IMR-90 (cell line): Measurements from ENCODE around the gene SYNGR4. TPM values are rescaled to one million over a fixed set of nuclear protein-coding genes. Genes with fewer than 3 reads are reported as not detected.

Experiments used
- ATAC-seq: fragments of 200-7000 bp; cut with Tn5 transposase; 2 replicates; pipeline ENCODE4 v1.9.1; 2020; ENCODE audit warnings: low read depth, mild to moderate bottlenecking, moderate library complexity
- BruUV-seq: library from RNA; stranded (reverse); fragments of 400-500 nt; replicated peaks from 2 replicates; lab custom pipeline; 2021; lab: Mats Ljungman, UMichigan
- CTCF ChIA-PET: fragments of 300-600 bp; formaldehyde crosslinking; extraction: SDS; loops from one replicate; lab custom pipeline; 2021; ENCODE audit warnings: antibody characterized with exemption; lab: Yijun Ruan, JAX
- POLR2A ChIA-PET: fragments of 300-600 bp; sonication (Branson Sonifier 250); formaldehyde crosslinking; loops from one replicate; lab custom pipeline; 2022; ENCODE audit warnings: antibody characterized with exemption; ENCODE audit not compliant: unreplicated experiment; lab: Charles Lee
- DNase-seq: peaks from one replicate; pipeline ENCODE4 v3.0.0; 2013
- H2AFZ ChIP-seq: replicated peaks from 2 replicates; pipeline ENCODE3; 2013; ENCODE audit warnings: low read length, mild to moderate bottlenecking; ENCODE audit not compliant: poor library complexity
- H2AK5ac ChIP-seq: 2 replicates; pipeline ENCODE4 v1.6.1; 2013; ENCODE audit warnings: low read depth, low read length, inconsistent platforms
- H2AK9ac ChIP-seq: replicated peaks from 2 replicates; pipeline ENCODE3; 2013; ENCODE audit warnings: mild to moderate bottlenecking, low read depth, low read length, moderate library complexity; ENCODE audit not compliant: poor library complexity
- H2BK120ac ChIP-seq: 2 replicates; pipeline ENCODE4 v1.6.1; 2013; ENCODE audit warnings: low read depth, low read length, inconsistent platforms
- H2BK15ac ChIP-seq: 3 replicates; pipeline ENCODE4 v1.6.1; 2013; ENCODE audit warnings: low read depth, low read length, inconsistent platforms
- H2BK20ac ChIP-seq: 2 replicates; pipeline ENCODE4 v1.6.1; 2013; ENCODE audit warnings: low read depth, mild to moderate bottlenecking, inconsistent platforms, low read length, moderate library complexity
- H2BK5ac ChIP-seq: 2 replicates; pipeline ENCODE4 v1.6.1; 2013; ENCODE audit warnings: mild to moderate bottlenecking, low read depth, low read length, inconsistent platforms; ENCODE audit not compliant: poor library complexity, severe bottlenecking
- H3K14ac ChIP-seq: replicated peaks from 2 replicates; pipeline ENCODE4 v1.6.1; 2013; ENCODE audit warnings: low read depth, low read length, inconsistent platforms
- H3K18ac ChIP-seq: 2 replicates; pipeline ENCODE4 v1.6.1; 2013; ENCODE audit warnings: low read depth, low read length, control low read depth
- H3K23ac ChIP-seq: 2 replicates; pipeline ENCODE4 v1.6.1; 2013; ENCODE audit warnings: low read depth, low read length, inconsistent platforms
- H3K27ac ChIP-seq: 2 replicates; pipeline ENCODE4 v1.5.1; 2013; ENCODE audit warnings: mild to moderate bottlenecking, control low read depth, low read length; ENCODE audit not compliant: insufficient read depth
- H3K27me3 ChIP-seq: 2 replicates; pipeline ENCODE4 v1.6.1; 2013; ENCODE audit warnings: low read length; ENCODE audit not compliant: control insufficient read depth, insufficient read depth
- H3K36me3 ChIP-seq: 2 replicates; pipeline ENCODE4 v1.6.1; 2013; ENCODE audit warnings: low read length, mixed read lengths; ENCODE audit not compliant: control insufficient read depth, insufficient read depth
- H3K4ac ChIP-seq: 2 replicates; pipeline ENCODE4 v1.6.1; 2013; ENCODE audit warnings: low read depth, low read length, inconsistent platforms
- H3K4me1 ChIP-seq: 2 replicates; pipeline ENCODE4 v1.6.1; 2013; ENCODE audit warnings: low read length, mixed read lengths; ENCODE audit not compliant: control insufficient read depth, insufficient read depth
- H3K4me2 ChIP-seq: 2 replicates; pipeline ENCODE4 v1.6.1; 2013; ENCODE audit warnings: low read depth, mild to moderate bottlenecking, control low read depth, low read length, moderate library complexity
- H3K4me3 ChIP-seq: 2 replicates; pipeline ENCODE4 v1.5.1; 2013; ENCODE audit warnings: low read depth, mild to moderate bottlenecking, control low read depth, low read length, moderate library complexity; ENCODE audit not compliant: insufficient read depth
- H3K56ac ChIP-seq: 2 replicates; pipeline ENCODE4 v1.6.1; 2013; ENCODE audit warnings: low read length, inconsistent platforms; ENCODE audit not compliant: insufficient read depth; ENCODE audit errors: extremely low read depth
- H3K79me1 ChIP-seq, 2 experiments: 2 replicates each; pipeline ENCODE4 v1.6.1; 2013; ENCODE audit warnings: low read length in 2 of 2, inconsistent platforms in 1 of 2, low read depth in 1 of 2
- H3K9ac ChIP-seq: 2 replicates; pipeline ENCODE4 v1.6.1; 2013; ENCODE audit warnings: low read depth, low read length, control low read depth
- H3K9me1 ChIP-seq: 2 replicates; pipeline ENCODE4 v1.6.1; 2013; ENCODE audit warnings: low read length, inconsistent platforms; ENCODE audit not compliant: insufficient read depth
- H3K9me3 ChIP-seq: 2 replicates; pipeline ENCODE4 v1.6.1; 2013; ENCODE audit warnings: low read length; ENCODE audit not compliant: control insufficient read depth, insufficient read depth
- H4K20me1 ChIP-seq: 2 replicates; pipeline ENCODE4 v1.6.1; 2013; ENCODE audit warnings: low read length, inconsistent platforms; ENCODE audit not compliant: insufficient read depth
- H4K5ac ChIP-seq: 2 replicates; pipeline ENCODE4 v1.6.1; 2013; ENCODE audit warnings: mild to moderate bottlenecking, low read depth, low read length, control low read depth
- H4K8ac ChIP-seq, 2 experiments: 2 replicates each; pipeline ENCODE4 v1.6.1; 2013; ENCODE audit warnings: low read depth in 2 of 2, low read length in 2 of 2, control low read depth in 1 of 2, inconsistent platforms in 1 of 2
- H4K91ac ChIP-seq: 2 replicates; pipeline ENCODE4 v1.6.1; 2013; ENCODE audit warnings: low read depth, low read length, inconsistent platforms; ENCODE audit not compliant: insufficient read depth
- CHD1 ChIP-seq: IDR thresholded peaks from 2 replicates; pipeline ENCODE4 v1.6.1; 2012; ENCODE audit warnings: low read depth, low read length, improper control_type of control experiment
- MXI1 ChIP-seq: IDR thresholded peaks from 2 replicates; pipeline ENCODE4 v1.6.1; 2012; ENCODE audit warnings: low read depth, mild to moderate bottlenecking, low read length, moderate library complexity, borderline replicate concordance
- RAD21 ChIP-seq: IDR thresholded peaks from 2 replicates; pipeline ENCODE4 v1.6.1; 2012; ENCODE audit warnings: low read length, improper control_type of control experiment
- WGBS, 2 experiments: methylation state at CpG; one replicate each; pipeline versions ENCODE4 v1.1.5 to v1.1.7; 2013; ENCODE audit warnings: missing lambda C conversion rate in 2 of 2; ENCODE audit not compliant: insufficient read length in 1 of 2; ENCODE audit errors: extremely low coverage in 2 of 2; 5-methylcytosine and 5-hydroxymethylcytosine counted together
- dilution Hi-C: fragments of 300-500 bp; cut with HindIII; formaldehyde crosslinking; loops from one replicate; pipeline ENCODE4 v1.14.3; 2018; ENCODE audit warnings: low sequenced_read_pairs; ENCODE audit not compliant: unreplicated experiment
- in situ Hi-C: fragments of 300-500 bp; cut with MboI; formaldehyde crosslinking; loops from 3 replicates; pipeline ENCODE4 v1.14.3; 2019; ENCODE audit warnings: low sequenced_read_pairs, inconsistent platforms, mixed read lengths
- intact Hi-C: fragments of 100-400 bp; cut with micrococcal nuclease; formaldehyde crosslinking; loops from 2 replicates; pipeline ENCODE4 v1.10.0; 2022
- polyA plus RNA-seq, 3 experiments: library from polyadenylated mRNA; depleted of rRNA; stranded (reverse); fragments of >200 nt; gene quantifications; 2 replicates each; pipeline ENCODE4 v1.2.3, GENCODE V29; 2012; ENCODE audit warnings: low replicate concordance in 1 of 3
- total RNA-seq: library from RNA; depleted of rRNA; stranded (reverse); fragments of >200 nt; gene quantifications from 2 replicates; pipeline ENCODE4 v1.2.3, GENCODE V29; 2012
- TF ChIP-seq, protein P1 (sequence below): fragments of 150-350 bp; IDR thresholded peaks from 2 replicates; pipeline ENCODE4 v1.6.1; 2017; ENCODE audit warnings: mild to moderate bottlenecking, antibody characterized with exemption, low read length, low read depth
- TF ChIP-seq, protein P2 (sequence below): conservative IDR thresholded peaks from 2 replicates; pipeline ENCODE4 v1.5.1; 2012; ENCODE audit warnings: mild to moderate bottlenecking, low read depth, low read length, improper control_type of control experiment

SYNGR4 gene
- total and polyA plus RNA-seq, 2 of the 4 experiments (the other 2 are of a cell fraction), result not detected

DNA sequence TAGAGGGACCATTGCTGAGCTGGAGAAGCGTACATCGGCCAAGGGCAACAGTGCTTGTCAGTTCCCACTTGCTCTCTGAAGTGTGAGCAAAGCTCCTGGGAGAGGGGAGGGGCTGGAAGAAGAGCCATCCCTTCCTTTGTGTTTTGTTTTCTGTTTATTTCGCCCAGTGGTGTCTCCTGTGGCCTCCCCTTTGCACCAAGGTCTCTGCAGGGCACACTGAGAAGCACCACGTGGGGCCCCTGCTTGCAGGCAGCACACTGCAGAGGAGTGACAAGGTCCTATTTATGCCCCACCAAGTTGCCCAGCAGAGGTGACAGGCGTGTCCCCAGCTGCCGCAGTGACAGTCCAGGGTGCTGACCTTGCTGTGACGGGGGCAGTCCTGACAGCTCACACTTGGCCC is 53.3 kb downstream of the SYNGR4 start:
- Histone ChIP-seq H3K79me1 (no peaks in the 10 kb centered on the region; a peak in 1 of 4 replicates), H3K27me3 (peaks cover 4% of the 10 kb centered on the region; the same call in 1 of the 2 replicates), H3K27ac (no peak overlapping the region), H3K4ac (no peak overlapping the region), H4K8ac (no peak overlapping the region), H4K5ac (no peak overlapping the region), H3K4me3 (no peak overlapping the region), H3K9me1 (peaks cover 4% of the 10 kb centered on the region; the same call in 1 of the 2 replicates), H3K23ac (no peak overlapping the region), H3K9ac (no peak overlapping the region), H2AK9ac (peak overlapping the region; percentile 48), H3K9me3 (no peaks in the 10 kb centered on the region; the same call in 1 of the 2 replicates), H2BK20ac (no peak overlapping the region), H3K36me3 (no peaks in the 10 kb centered on the region), H2AFZ (no peak overlapping the region), H4K91ac (no peak overlapping the region), H2BK5ac (no peak overlapping the region), H2BK120ac (no peak overlapping the region), H2BK15ac (no peak overlapping the region), H3K14ac (no peak overlapping the region), H3K56ac (no peak overlapping the region), H3K18ac (no peak overlapping the region), H3K4me1 (peaks cover 7% of the 10 kb centered on the region), H2AK5ac (no peak overlapping the region), H3K4me2 (no peak overlapping the region), H4K20me1 (no peaks in the 10 kb centered on the region)
- WGBS, 2 experiments, result 45% methylated on average over 6 of the region's 7 CpGs; no CpG with 5 or more reads in 1 of the 2 experiments
- POLR2A ChIA-PET, result interaction anchor here (0.5 to 0.6 kb wide), 2 partner anchors 240 to 1467 kb away, joined by 3 read pairs; no protein-coding TSS in a partner anchor
- TF ChIP-seq CHD1 (no peak), MXI1 (no peak), RAD21 (no peak)
- TF ChIP-seq, protein P1, sequence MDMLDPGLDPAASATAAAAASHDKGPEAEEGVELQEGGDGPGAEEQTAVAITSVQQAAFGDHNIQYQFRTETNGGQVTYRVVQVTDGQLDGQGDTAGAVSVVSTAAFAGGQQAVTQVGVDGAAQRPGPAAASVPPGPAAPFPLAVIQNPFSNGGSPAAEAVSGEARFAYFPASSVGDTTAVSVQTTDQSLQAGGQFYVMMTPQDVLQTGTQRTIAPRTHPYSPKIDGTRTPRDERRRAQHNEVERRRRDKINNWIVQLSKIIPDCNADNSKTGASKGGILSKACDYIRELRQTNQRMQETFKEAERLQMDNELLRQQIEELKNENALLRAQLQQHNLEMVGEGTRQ, result no peak
- TF ChIP-seq, protein P2, sequence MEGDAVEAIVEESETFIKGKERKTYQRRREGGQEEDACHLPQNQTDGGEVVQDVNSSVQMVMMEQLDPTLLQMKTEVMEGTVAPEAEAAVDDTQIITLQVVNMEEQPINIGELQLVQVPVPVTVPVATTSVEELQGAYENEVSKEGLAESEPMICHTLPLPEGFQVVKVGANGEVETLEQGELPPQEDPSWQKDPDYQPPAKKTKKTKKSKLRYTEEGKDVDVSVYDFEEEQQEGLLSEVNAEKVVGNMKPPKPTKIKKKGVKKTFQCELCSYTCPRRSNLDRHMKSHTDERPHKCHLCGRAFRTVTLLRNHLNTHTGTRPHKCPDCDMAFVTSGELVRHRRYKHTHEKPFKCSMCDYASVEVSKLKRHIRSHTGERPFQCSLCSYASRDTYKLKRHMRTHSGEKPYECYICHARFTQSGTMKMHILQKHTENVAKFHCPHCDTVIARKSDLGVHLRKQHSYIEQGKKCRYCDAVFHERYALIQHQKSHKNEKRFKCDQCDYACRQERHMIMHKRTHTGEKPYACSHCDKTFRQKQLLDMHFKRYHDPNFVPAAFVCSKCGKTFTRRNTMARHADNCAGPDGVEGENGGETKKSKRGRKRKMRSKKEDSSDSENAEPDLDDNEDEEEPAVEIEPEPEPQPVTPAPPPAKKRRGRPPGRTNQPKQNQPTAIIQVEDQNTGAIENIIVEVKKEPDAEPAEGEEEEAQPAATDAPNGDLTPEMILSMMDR, result no peak
- ATAC-seq, result no peak
- CTCF ChIA-PET, result no interaction called here
- dilution Hi-C loops (no loop called here), intact Hi-C loops (no loop called here), in situ Hi-C loops (no loop called here)
- DNase-seq, result no peak
- no TSS peak for BruUV-seq
